ENCODE results near the gene RNF220.

RNF220 gene

GRCh38 chr1:44417351-44418021 lies 12.4 kb downstream of the RNF220 start:
- ATAC-seq: peak; percentile 53
- DNase-seq: peak in 1 of 2 donors; percentile 13
- H3K27me3 Mint-ChIP-seq: peaks cover 34% of the 10 kb centered on the region
- peaks cover 7% of the 10 kb centered on the region for H3K4me1 Mint-ChIP-seq
- H3K27ac Mint-ChIP-seq: no peak overlapping the region
- H3K4me3 Mint-ChIP-seq: peak overlapping the region; percentile 17 to 45
- H3K9me3 Mint-ChIP-seq: no peaks in the 10 kb centered on the region

- no peaks in the 10 kb centered on the region for H3K9me3 Mint-ChIP-seq
- ATAC-seq (peak; percentile 56), DNase-seq (no peak)
- peaks cover 7% of the 10 kb centered on the region for H3K4me1 Mint-ChIP-seq
- no peak overlapping the region for H3K27ac Mint-ChIP-seq
- peak overlapping the region; percentile 5 to 59 for H3K4me3 Mint-ChIP-seq
- H3K27me3 Mint-ChIP-seq: peaks cover 41% of the 10 kb centered on the region
These were observed 13.1 kb downstream of the RNF220 start for GRCh38 chr1:44418022-44418673.

DNA sequence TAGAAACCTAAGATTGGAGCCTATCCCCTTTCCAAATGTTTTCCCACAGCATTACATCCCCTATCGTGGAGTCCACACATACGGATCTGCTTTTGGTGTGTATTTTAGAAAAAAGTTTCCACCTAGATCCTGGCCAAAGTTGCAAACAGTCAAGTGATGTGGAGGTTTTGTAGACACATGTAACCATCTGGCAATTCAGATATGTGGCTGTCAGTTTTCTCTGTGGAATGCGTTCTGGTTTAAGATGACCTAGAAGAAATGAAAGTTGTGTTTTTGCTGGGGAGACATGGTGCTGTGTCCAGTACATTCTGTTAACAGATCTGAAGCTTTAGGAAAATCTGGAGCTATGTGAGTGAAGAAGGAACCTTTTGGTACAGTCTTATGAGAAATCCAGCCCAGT lies 14.8 kb downstream of the RNF220 start:
- H3K27ac Mint-ChIP-seq: no peak overlapping the region

DNA sequence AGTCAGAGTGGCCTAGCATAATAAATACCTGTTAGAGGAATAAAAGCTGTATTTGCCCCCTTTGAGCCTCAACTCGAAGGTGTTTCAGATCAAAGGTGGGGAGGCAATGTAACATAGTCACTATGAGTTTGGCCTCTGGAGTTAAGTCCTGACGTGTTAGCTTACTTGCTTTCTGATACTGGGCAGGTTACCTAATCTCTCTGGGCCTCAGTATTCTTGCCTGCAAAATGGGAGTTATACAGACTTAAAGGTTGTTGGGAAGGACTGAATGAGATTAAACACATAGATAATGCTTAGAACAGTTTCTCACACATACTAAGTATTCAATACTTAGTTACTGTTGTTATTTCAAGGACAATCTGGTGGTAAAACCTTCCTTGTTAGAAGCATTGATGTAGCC lies 15.5 kb downstream of the RNF220 start:
- H3K4me1 Mint-ChIP-seq: peaks cover 16% of the 10 kb centered on the region
- H3K27ac Mint-ChIP-seq: no peak overlapping the region
- no peaks in the 10 kb centered on the region for H3K9me3 Mint-ChIP-seq
- DNase-seq: no peak
- peaks cover 65% of the 10 kb centered on the region for H3K27me3 Mint-ChIP-seq
- H3K4me3 Mint-ChIP-seq: no peak overlapping the region
- ATAC-seq: no peak

More for the DNA sequence above, 14.8 kb downstream of the RNF220 start:
- H3K27me3 Mint-ChIP-seq: peaks cover 58% of the 10 kb centered on the region
- H3K4me3 Mint-ChIP-seq: no peak overlapping the region
- peaks cover 16% of the 10 kb centered on the region for H3K4me1 Mint-ChIP-seq
- DNase-seq (no peak), ATAC-seq (no peak)
- no peaks in the 10 kb centered on the region for H3K9me3 Mint-ChIP-seq

GRCh38 chr1:44421446-44421884 lies 16.4 kb downstream of the RNF220 start:
- Mint-ChIP-seq H3K27ac (no peak overlapping the region), H3K27me3 (peaks cover 74% of the 10 kb centered on the region), H3K4me3 (no peak overlapping the region), H3K4me1 (peaks cover 16% of the 10 kb centered on the region), H3K9me3 (no peaks in the 10 kb centered on the region)
- DNase-seq (no peak), ATAC-seq (no peak)

GRCh38 chr1:44422161-44422560 lies 17.1 kb downstream of the RNF220 start:
- Mint-ChIP-seq H3K27me3 (peaks cover 81% of the 10 kb centered on the region), H3K4me1 (peaks cover 14% of the 10 kb centered on the region), H3K4me3 (no peak overlapping the region), H3K9me3 (no peaks in the 10 kb centered on the region), H3K27ac (no peak overlapping the region)
- no peak for ATAC-seq
- DNase-seq: no peak

- no peak for DNase-seq
These were observed 18.8 kb downstream of the RNF220 start for GRCh38 chr1:44423591-44424537.

DNA sequence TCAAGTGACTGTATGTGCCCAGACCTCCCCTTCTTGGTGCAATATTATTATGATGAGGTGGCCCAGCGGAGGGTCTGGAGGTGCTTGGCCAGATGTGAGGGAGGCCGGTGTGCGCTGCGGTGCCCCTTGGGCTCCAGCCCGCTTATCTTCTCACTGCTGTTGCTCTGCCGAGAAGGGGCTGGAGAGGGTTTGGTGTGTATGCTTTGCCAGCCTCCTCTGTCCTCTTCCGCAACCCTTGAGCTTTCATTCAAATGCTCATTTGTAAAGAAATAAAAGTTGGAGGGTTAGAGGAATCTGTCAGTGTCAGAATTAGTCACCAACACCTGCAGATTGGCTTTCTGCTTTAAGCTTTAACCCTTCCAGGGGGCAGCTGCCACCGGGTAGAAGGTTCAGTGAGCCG lies 19.7 kb downstream of the RNF220 start:
- Mint-ChIP-seq H3K27me3 (peaks cover 95% of the 10 kb centered on the region), H3K4me3 (no peak overlapping the region), H3K4me1 (peaks cover 8% of the 10 kb centered on the region), H3K9me3 (no peaks in the 10 kb centered on the region), H3K27ac (no peak overlapping the region)
- no peak for DNase-seq
- no peak for ATAC-seq

More at GRCh38 chr1:44423591-44424537, 18.8 kb downstream of the RNF220 start:
- Mint-ChIP-seq H3K4me3 (peak overlapping the region in 1 of 2 donors; percentile 29), H3K27ac (peak overlapping the region in 1 of 2 donors; percentile 88), H3K9me3 (no peaks in the 10 kb centered on the region), H3K27me3 (peaks cover 94% of the 10 kb centered on the region), H3K4me1 (peaks cover 8% of the 10 kb centered on the region)
- peak; percentile 15 for ATAC-seq

- DNase-seq: no peak
- peaks cover 8% of the 10 kb centered on the region for H3K4me1 Mint-ChIP-seq
- H3K27ac Mint-ChIP-seq: no peak overlapping the region
- H3K27me3 Mint-ChIP-seq: peaks cover 88% of the 10 kb centered on the region
- H3K4me3 Mint-ChIP-seq: no peak overlapping the region
- no peak for ATAC-seq
- H3K9me3 Mint-ChIP-seq: no peaks in the 10 kb centered on the region
These were observed 20.5 kb downstream of the RNF220 start for GRCh38 chr1:44425341-44426082.

DNA sequence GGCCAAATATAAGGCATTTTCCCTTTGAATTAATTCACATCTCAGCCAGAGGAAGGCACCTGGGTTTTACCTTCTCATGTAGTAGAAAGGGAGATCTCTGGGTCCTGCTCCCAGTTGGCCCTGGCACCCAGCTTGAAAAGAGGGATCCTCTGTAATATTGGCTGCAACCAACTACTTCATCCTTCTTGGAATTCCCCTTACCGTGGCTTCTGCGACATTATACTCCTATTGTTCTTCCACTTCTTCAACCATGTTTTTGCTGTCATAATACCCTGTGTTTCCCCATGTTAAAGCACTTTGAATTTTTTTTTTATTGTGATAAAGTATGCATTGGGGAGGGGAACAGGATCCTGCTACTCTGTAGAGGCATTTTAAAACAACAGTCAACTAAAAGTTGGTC lies 26.8 kb downstream of the RNF220 start:
- H3K27me3 Mint-ChIP-seq: peaks cover 31% of the 10 kb centered on the region
- peaks cover 7% of the 10 kb centered on the region for H3K4me1 Mint-ChIP-seq
- DNase-seq: no peak
- no peaks in the 10 kb centered on the region for H3K9me3 Mint-ChIP-seq
- no peak overlapping the region for H3K4me3 Mint-ChIP-seq
- no peak overlapping the region for H3K27ac Mint-ChIP-seq
- no peak for ATAC-seq

DNA sequence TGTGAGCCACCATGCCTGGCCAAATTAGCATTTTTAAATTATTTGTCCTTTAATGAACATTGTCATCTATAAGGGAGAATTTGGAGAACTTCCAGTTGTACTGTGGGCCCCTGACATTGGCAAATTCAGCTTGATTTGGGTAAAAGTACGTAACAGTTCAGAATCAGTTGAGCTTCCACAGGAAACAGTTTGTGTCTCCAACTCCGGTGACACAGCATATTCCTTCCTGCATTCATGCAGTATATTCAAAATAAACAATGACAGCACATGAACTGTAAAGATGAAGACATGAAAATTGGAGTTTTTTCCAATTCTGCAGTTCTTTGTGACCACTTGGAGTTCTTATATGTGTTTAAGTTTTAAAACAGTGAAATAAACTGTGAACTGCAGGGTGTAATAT lies 28.2 kb downstream of the RNF220 start:
- Mint-ChIP-seq H3K4me1 (peaks cover 7% of the 10 kb centered on the region), H3K9me3 (no peaks in the 10 kb centered on the region), H3K27ac (no peak overlapping the region), H3K27me3 (peaks cover 22% of the 10 kb centered on the region), H3K4me3 (no peak overlapping the region)
- no peak for DNase-seq
- no peak for ATAC-seq

- H3K9me3 Mint-ChIP-seq: no peaks in the 10 kb centered on the region
- H3K4me3 Mint-ChIP-seq: no peak overlapping the region
- no peak for DNase-seq
- peaks cover 7% of the 10 kb centered on the region for H3K4me1 Mint-ChIP-seq
- H3K27me3 Mint-ChIP-seq: no peaks in the 10 kb centered on the region
- peak overlapping the region in 1 of 2 donors; percentile 35 for H3K27ac Mint-ChIP-seq
- no peak for ATAC-seq
These were observed 31.5 kb downstream of the RNF220 start for GRCh38 chr1:44436401-44437106.

DNA sequence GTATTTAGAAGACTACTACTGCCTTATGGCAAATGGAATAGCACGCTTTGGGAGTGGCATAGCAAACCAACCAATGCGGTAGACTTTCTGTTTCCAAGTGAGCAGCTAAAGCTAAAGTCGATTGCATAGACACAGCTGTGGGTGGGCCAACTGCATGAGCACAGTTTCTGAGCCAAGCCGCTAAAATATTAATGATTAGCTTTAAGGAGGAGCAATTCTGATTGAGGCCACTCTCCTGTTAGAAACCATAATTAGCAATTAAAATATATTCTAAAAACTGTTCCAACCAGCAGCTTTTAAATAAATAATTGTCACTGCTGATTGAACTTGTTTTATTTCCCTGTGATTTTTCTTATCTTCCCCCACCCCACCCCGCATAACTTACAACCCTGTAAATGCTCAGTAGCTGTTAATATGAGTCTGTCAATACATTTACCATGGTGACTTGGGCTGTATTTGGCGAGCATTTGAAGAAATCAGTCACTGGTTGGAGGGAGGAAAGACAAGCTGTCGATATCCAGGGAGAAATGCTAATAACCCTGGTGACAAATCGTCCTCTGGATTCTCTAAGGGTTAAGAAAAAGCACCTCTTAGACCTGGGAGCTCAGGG lies 32.2 kb downstream of the RNF220 start:
- ATAC-seq: no peak
- H3K4me1 Mint-ChIP-seq: peaks cover 7% of the 10 kb centered on the region

DNA sequence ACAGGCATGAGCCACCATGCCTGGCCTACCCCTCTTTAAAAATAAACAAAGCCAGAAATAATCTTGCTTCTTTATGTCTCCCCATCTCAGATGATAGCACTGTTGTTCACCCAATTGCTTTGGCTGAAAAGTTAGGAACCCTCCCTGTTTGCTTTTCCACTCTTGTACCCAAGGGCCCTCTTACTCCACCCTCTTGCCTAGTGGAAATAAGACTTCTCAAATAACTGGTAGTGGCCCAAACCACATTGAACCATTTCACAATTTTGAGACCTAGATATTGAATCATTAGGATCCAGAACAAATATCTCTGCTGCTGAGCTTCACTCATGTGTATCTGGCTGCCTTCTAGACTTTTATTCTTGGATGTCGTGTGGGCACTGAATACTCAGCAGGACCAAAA lies 37.7 kb downstream of the RNF220 start:
- Mint-ChIP-seq H3K4me1 (no peaks in the 10 kb centered on the region), H3K27ac (no peak overlapping the region), H3K4me3 (no peak overlapping the region), H3K9me3 (no peaks in the 10 kb centered on the region), H3K27me3 (no peaks in the 10 kb centered on the region)
- no peak for DNase-seq
- no peak for ATAC-seq

More for the DNA sequence above, 32.2 kb downstream of the RNF220 start:
- H3K9me3 Mint-ChIP-seq: no peaks in the 10 kb centered on the region
- no peak for DNase-seq
- no peaks in the 10 kb centered on the region for H3K27me3 Mint-ChIP-seq
- H3K4me3 Mint-ChIP-seq: no peak overlapping the region
- H3K27ac Mint-ChIP-seq: no peak overlapping the region

Data from stimulated activated naive CD8-positive, alpha-beta T cell treated with anti-CD3 and anti-CD28 coated beads, Interleukin-15, amount 100 ng/mL, for 72 hours (primary cell).